ENCODE data around the gene PRKCE. TPM values are rescaled to one million over a fixed set of nuclear protein-coding genes. Genes with fewer than 3 reads are reported as not detected.

PRKCE gene
- polyA plus RNA-seq (2012; rRNA removed) = 16.3 and 20.4 TPM in 2 replicates
- 16.0 and 19.1 TPM in 2 replicates for polyA plus RNA-seq (2012; cell fraction: cytosol; rRNA removed)
- 11.9 and 20.1 TPM in 2 replicates for polyA plus RNA-seq (2012; cell fraction: nucleus; rRNA removed)

GRCh38 chr2:45651415-45652089 lies at the start of gene PRKCE:
Gene PRKCE, plus strand, starts transcription at chr2:45651675.
- Histone ChIP-seq H3F3A (replicated peaks; ENCODE audit: insufficient read depth) (no peaks in the 10 kb centered on the region), H3K9me2 (no peaks in the 10 kb centered on the region), H3K9me3 (no peaks in the 10 kb centered on the region), H3K27ac (ENCODE audit: low read depth in 2 of 2, low read length in 1 of 2) (peak within 1 kb of the TSS; percentile 81 to 88), H3K4me2 (peak within 1 kb of the TSS; percentile 95), H3K79me2 (ENCODE audit: insufficient read depth) (peaks cover 37% of the 10 kb centered on the region), H2AFZ (ENCODE audit: low read depth) (peak within 1 kb of the TSS; percentile 96), H3K4me1 (ENCODE audit: control insufficient read depth in 1 of 2, insufficient read depth in 2 of 2, low read depth in 1 of 2, low read length in 1 of 2) (peaks cover 0 to 30% of the 10 kb centered on the region in 2 experiments; a peak in 2 of 4 replicates), H3K36me3 (replicated peaks in 1 of 2; ENCODE audit: control insufficient read depth in 1 of 2, insufficient read depth in 2 of 2, low read length in 1 of 2) (no peaks in the 10 kb centered on the region), H3K27me3 (ENCODE audit: insufficient read depth) (no peaks in the 10 kb centered on the region), H4K20me1 (ENCODE audit: insufficient read depth) (no peaks in the 10 kb centered on the region), H3K9ac (peak within 1 kb of the TSS; percentile 81), H3K4me3 (ENCODE audit: low read depth in 2 of 2, low read length in 1 of 2) (peak within 1 kb of the TSS; percentile 87 to 88)
- ChIA-PET CTCF (interaction anchor here (0.6 to 5.2 kb wide), 22 partner anchors 8 to 291 kb away, joined by 3 to 45 read pairs (median 4); no protein-coding TSS in a partner anchor), POLR2A (interaction anchor here (0.6 kb wide), 1 partner anchor 59 kb away, joined by 3 read pairs; no protein-coding TSS in a partner anchor)
- DNase-seq = peak; percentile 91
- WGBS (ENCODE audit: low lambda C conversion rate) = under 1% methylated on average over 37 of the region's 66 CpGs
- TF ChIP-seq NFIC (IDR thresholded peaks at IDR 0.05; ENCODE audit: borderline replicate concordance) = no peak
- TF ChIP-seq ZBTB33 (IDR thresholded peaks at IDR 0.05; ENCODE audit: borderline replicate concordance, low read depth) = no peak
- no peak for TF ChIP-seq FOXM1 (IDR thresholded peaks at IDR 0.05; ENCODE audit: low read depth)
- TF ChIP-seq IRF3 (IDR thresholded peaks at IDR 0.05; ENCODE audit: low read depth, low read length) = no peak
- TF ChIP-seq MXI1 (IDR thresholded peaks at IDR 0.05; ENCODE audit: low read depth, low read length) = peak; percentile 42; the same call in 1 of the 2 replicates
- no peak for TF ChIP-seq SMC3 (IDR thresholded peaks at IDR 0.05; ENCODE audit: low read depth, low read length)
- no peak for TF ChIP-seq MAX (IDR thresholded peaks at IDR 0.05; ENCODE audit: low read depth)
- TF ChIP-seq REST (IDR thresholded peaks at IDR 0.05; ENCODE audit: low read depth, low read length) = no peak
- TF ChIP-seq RCOR1 (IDR thresholded peaks at IDR 0.05; ENCODE audit: low read length) = no peak; the same call in 1 of the 2 replicates
- no peak for TF ChIP-seq PBX3 (IDR thresholded peaks at IDR 0.05)
- no peak for TF ChIP-seq CTCF (IDR thresholded peaks at IDR 0.05)
- no peak for TF ChIP-seq ELF1 (IDR thresholded peaks at IDR 0.05)
- no peak for TF ChIP-seq SIN3A (IDR thresholded peaks at IDR 0.05; ENCODE audit: borderline replicate concordance, low read depth, low read length)
- TF ChIP-seq GATA2 (CRISPR knock-in tag; IDR thresholded peaks at IDR 0.05) = no peak
- no peak for TF ChIP-seq TEAD4 (IDR thresholded peaks at IDR 0.05; ENCODE audit: borderline replicate concordance, insufficient read depth)
- TF ChIP-seq EP300 (IDR thresholded peaks at IDR 0.05; ENCODE audit: borderline replicate concordance in 1 of 2, low read depth in 1 of 2, low read length in 1 of 2) = no peak
- TF ChIP-seq RXRA (IDR thresholded peaks at IDR 0.05; ENCODE audit: borderline replicate concordance, low read depth) = no peak
- TF ChIP-seq MEF2A (IDR thresholded peaks at IDR 0.05; ENCODE audit: borderline replicate concordance, low read depth) = no peak
- peak; percentile 20 for TF ChIP-seq CHD2 (IDR thresholded peaks at IDR 0.05; ENCODE audit: low read length, partially characterized antibody)
- no peak for TF ChIP-seq EZH2phosphoT487 (IDR thresholded peaks at IDR 0.05; ENCODE audit: borderline replicate concordance, low read depth)
- TF ChIP-seq FOSL2 (IDR thresholded peaks at IDR 0.05; ENCODE audit: borderline replicate concordance, low read depth) = no peak
- TF ChIP-seq RAD21 (IDR thresholded peaks at IDR 0.05; ENCODE audit: low read length) = peak; percentile 27
- no peak for TF ChIP-seq JUND (IDR thresholded peaks at IDR 0.05)

All from SK-N-SH (cell line).